GM23248 (cell line): Measurements from ENCODE around the gene CDCP2.

Source experiments
- EZH2 ChIP-seq: fragments of 200-600 bp; sonication (generic); IDR thresholded peaks from 2 replicates; pipeline ENCODE4 v1.6.1; 2018; ENCODE audit warnings: antibody characterized with exemption, mild to moderate bottlenecking; ENCODE audit not compliant: insufficient read depth, poor library complexity, severe bottlenecking
- EZH2phosphoT487 ChIP-seq: fragments of 200-600 bp; sonication (generic); IDR thresholded peaks from 2 replicates; pipeline ENCODE4 v1.6.1; 2018; ENCODE audit warnings: antibody characterized with exemption, moderate library complexity, mild to moderate bottlenecking, low read depth; ENCODE audit not compliant: insufficient read depth

GRCh38 chr1:54120698-54121481 is 31.9 kb downstream of the CDCP2 start:
- TF ChIP-seq EZH2phosphoT487 (no peak), EZH2 (no peak)
